ENCODE results near the gene SNRPB2.

GRCh38 chr20:16759181-16759563 is 29.3 kb downstream of the SNRPB2 start:
- TF ChIP-seq CTCF (conservative IDR thresholded peaks at IDR 0.05 in 1 of 2, IDR thresholded peaks at IDR 0.05 in 1 of 2; ENCODE audit: low read depth in 1 of 2, low read length in 2 of 2) (no peak), EZH2 (IDR thresholded peaks at IDR 0.05; ENCODE audit: low read length, missing control alignments) (no peak)
